Suprapubic skin (tissue), 3 donors: ENCODE data around the gene KCNK6.

Experiments
- POLR2A ChIP-seq, 2 donors: fragments of 450-650 bp; IDR thresholded peaks; one replicate each; pipeline ENCODE4 v1.6.1; 2017; ENCODE audit warnings: antibody characterized with exemption in 2 of 2, mild to moderate bottlenecking in 2 of 2, moderate library complexity in 2 of 2
- TF ChIP-seq, protein P1 (sequence below), 2 donors: fragments of 200-600 bp in 1 of 2; fragments of 450-650 bp in 1 of 2; sonication (generic) in 1 of 2; IDR thresholded peaks; one replicate each; pipeline ENCODE4 v1.5.1; 2016 to 2019; ENCODE audit warnings: antibody characterized with exemption in 2 of 2, mild to moderate bottlenecking in 1 of 2, moderate library complexity in 1 of 2

DNA sequence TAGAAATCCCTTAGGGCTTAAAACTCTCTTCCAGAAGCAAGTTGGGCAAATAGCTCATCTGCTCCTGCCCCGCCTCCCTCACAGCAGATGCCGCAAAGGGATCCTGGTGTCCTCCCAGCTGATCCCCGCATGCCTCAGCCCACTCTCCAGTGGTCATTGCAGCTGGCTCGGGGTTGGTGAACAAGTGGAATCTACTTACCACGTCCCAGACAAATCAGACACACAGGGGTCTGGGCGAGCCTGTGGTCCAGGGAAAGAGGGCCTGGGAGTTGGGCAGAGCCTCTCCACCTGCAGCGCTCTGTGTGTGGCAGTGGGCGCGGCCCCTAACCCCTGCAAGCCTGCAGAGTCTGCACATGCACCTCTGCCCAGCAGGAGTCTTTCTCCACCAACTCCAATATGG lies 26.4 kb upstream of the KCNK6 start:
- TF ChIP-seq, protein P1, sequence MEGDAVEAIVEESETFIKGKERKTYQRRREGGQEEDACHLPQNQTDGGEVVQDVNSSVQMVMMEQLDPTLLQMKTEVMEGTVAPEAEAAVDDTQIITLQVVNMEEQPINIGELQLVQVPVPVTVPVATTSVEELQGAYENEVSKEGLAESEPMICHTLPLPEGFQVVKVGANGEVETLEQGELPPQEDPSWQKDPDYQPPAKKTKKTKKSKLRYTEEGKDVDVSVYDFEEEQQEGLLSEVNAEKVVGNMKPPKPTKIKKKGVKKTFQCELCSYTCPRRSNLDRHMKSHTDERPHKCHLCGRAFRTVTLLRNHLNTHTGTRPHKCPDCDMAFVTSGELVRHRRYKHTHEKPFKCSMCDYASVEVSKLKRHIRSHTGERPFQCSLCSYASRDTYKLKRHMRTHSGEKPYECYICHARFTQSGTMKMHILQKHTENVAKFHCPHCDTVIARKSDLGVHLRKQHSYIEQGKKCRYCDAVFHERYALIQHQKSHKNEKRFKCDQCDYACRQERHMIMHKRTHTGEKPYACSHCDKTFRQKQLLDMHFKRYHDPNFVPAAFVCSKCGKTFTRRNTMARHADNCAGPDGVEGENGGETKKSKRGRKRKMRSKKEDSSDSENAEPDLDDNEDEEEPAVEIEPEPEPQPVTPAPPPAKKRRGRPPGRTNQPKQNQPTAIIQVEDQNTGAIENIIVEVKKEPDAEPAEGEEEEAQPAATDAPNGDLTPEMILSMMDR (IDR thresholded peaks at IDR 0.05), result no peak
- TF ChIP-seq POLR2A (IDR thresholded peaks at IDR 0.05), result no peak
